ENCODE data around the gene DDX39A.
A peak's percentile ranks its signal among the peaks of the same experiment; 100 is the strongest.

DDX39A gene

DNA sequence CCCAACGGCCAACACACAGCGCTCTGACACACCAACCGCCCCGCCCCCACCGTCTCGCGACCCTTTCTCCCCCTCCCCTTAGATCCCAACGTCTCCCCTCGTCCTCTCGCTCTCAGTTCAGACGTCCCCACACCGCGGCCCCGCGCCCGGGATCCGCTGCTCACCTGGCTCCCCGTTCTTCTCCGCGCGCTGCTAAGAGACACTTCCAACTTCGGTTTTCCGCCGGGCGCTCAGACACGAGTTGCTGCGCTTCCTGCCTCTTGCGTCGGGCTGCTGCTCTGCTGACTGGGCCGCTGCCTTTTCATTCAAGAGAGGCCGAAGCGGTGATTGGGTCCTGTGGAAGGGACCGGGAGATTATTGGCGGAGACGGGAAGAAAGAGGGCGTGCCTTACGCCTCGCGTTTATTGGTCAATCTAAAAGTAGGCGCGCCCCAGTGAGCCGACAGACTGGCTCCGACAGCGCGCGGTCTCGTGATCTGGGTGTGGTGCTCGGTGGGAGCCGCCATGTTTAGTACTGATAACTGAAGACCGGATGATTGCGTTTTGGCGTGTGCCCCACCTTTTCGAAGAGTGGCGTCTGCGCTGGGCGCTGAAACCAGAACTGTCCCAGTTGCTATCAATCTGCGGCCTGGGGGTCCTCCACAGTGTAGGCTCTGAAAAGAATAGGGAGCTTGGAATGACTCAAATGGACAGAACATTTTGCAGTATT lies at the start of gene DDX39A:
TSS of gene DDX39A (minus strand) at position 236 of the 708 bp plus-strand sequence. CDS start 6,121 bp downstream, outside the sequence.
- peak within 1 kb of the TSS; percentile 88 for H3K27ac ChIP-seq (ENCODE audit: low read depth, low read length)
- peaks cover 21% of the 10 kb centered on the region for H4K20me1 ChIP-seq (ENCODE audit: low read depth, low read length)
- peaks cover 47% of the 10 kb centered on the region for H3K79me2 ChIP-seq (ENCODE audit: insufficient read depth, low read length)
- H3F3A ChIP-seq (ENCODE audit: insufficient read depth) = peaks cover 9% of the 10 kb centered on the region; the same call in 1 of the 2 replicates
- 0 out of 2 replicates have a peak, but pooled peaks cover 4% of the 10 kb centered on the region for H3K36me3 ChIP-seq (ENCODE audit: low read length)
- peak within 1 kb of the TSS; percentile 69 for H2AFZ ChIP-seq (ENCODE audit: low read depth, low read length, severe bottlenecking)
- H3K4me2 ChIP-seq (ENCODE audit: low read depth, low read length, poor library complexity, severe bottlenecking) = peak within 1 kb of the TSS; percentile 99
- peak within 1 kb of the TSS; percentile 98 for H3K9ac ChIP-seq (ENCODE audit: low read length)
- H3K9me3 ChIP-seq (ENCODE audit: insufficient read depth, low read length) = no peaks in the 10 kb centered on the region
- no peaks in the 10 kb centered on the region for H3K9me2 ChIP-seq (replicated peaks; ENCODE audit: insufficient read depth, low read length)
- no peak for TF ChIP-seq EZH2phosphoT487 (conservative IDR thresholded peaks at IDR 0.05; ENCODE audit: low read length)
- TF ChIP-seq, protein P1, sequence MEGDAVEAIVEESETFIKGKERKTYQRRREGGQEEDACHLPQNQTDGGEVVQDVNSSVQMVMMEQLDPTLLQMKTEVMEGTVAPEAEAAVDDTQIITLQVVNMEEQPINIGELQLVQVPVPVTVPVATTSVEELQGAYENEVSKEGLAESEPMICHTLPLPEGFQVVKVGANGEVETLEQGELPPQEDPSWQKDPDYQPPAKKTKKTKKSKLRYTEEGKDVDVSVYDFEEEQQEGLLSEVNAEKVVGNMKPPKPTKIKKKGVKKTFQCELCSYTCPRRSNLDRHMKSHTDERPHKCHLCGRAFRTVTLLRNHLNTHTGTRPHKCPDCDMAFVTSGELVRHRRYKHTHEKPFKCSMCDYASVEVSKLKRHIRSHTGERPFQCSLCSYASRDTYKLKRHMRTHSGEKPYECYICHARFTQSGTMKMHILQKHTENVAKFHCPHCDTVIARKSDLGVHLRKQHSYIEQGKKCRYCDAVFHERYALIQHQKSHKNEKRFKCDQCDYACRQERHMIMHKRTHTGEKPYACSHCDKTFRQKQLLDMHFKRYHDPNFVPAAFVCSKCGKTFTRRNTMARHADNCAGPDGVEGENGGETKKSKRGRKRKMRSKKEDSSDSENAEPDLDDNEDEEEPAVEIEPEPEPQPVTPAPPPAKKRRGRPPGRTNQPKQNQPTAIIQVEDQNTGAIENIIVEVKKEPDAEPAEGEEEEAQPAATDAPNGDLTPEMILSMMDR (IDR thresholded peaks at IDR 0.05; ENCODE audit: insufficient read depth, low read length, poor library complexity, severe bottlenecking) = no peak
- H3K27me3 ChIP-seq (ENCODE audit: low read length) = no peaks in the 10 kb centered on the region
- H3K4me3 ChIP-seq (ENCODE audit: insufficient read depth, low read length, poor library complexity, severe bottlenecking) = peak within 1 kb of the TSS; percentile 97

DNA sequence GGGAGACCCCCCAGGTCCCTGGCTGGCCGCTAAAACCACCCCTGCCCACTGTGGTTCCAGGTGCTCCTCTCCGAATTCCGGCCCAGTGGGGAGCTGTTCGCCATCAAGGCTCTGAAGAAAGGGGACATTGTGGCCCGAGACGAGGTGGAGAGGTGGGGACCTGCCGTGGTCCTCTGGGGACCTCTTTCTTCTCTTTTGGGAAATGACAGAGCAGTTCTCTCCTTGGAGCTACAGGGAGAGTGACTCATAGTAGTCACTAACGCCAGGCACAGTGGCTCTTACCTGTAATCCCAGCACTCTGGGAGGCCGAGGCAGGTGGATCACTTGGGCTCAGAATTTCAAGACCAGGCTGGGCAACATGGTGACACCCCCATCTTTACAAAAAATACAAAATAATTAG lies 48.7 kb upstream of the DDX39A start:
- no peaks in the 10 kb centered on the region for H3K36me3 ChIP-seq (ENCODE audit: low read length)
- TF ChIP-seq, protein P1 (IDR thresholded peaks at IDR 0.05; ENCODE audit: insufficient read depth, low read length, poor library complexity, severe bottlenecking) = no peak
- no peak for TF ChIP-seq EZH2phosphoT487 (conservative IDR thresholded peaks at IDR 0.05; ENCODE audit: low read length)
- H3K9ac ChIP-seq (ENCODE audit: low read length) = no peak overlapping the region
- H3K27me3 ChIP-seq (ENCODE audit: low read length) = no peaks in the 10 kb centered on the region
- no peaks in the 10 kb centered on the region for H3K9me3 ChIP-seq (ENCODE audit: insufficient read depth, low read length)
- H3F3A ChIP-seq (ENCODE audit: insufficient read depth) = no peaks in the 10 kb centered on the region
- H4K20me1 ChIP-seq (ENCODE audit: low read depth, low read length) = no peaks in the 10 kb centered on the region
- no peak overlapping the region for H3K4me3 ChIP-seq (ENCODE audit: insufficient read depth, low read length, poor library complexity, severe bottlenecking)
- H2AFZ ChIP-seq (ENCODE audit: low read depth, low read length, severe bottlenecking) = no peak overlapping the region
- H3K4me2 ChIP-seq (ENCODE audit: low read depth, low read length, poor library complexity, severe bottlenecking) = no peak overlapping the region
- no peaks in the 10 kb centered on the region for H3K79me2 ChIP-seq (ENCODE audit: insufficient read depth, low read length)
- no peaks in the 10 kb centered on the region for H3K9me2 ChIP-seq (replicated peaks; ENCODE audit: insufficient read depth, low read length)
- no peak overlapping the region for H3K27ac ChIP-seq (ENCODE audit: low read depth, low read length)

DNA sequence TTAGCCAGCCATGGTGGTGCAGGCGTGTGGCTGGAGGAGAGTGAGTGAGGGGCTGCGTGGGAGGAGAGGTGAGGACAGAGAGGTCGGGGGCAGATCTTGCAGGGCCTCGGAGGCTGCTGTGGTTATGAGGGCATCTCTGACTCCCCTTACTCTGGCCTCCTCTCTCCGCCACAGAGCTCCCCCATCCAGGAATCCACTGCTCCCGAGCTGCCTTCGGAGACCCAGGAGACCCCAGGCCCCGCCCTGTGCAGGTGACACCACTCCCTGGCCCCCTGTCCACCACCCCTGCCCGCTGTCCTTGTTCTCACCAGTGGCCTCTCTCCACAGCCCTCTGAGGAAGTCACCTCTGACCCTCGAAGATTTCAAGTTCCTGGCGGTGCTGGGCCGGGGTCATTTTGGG lies 48.2 kb upstream of the DDX39A start:
- Histone ChIP-seq H3K9me3 (ENCODE audit: insufficient read depth, low read length) (no peaks in the 10 kb centered on the region), H3K4me3 (ENCODE audit: insufficient read depth, low read length, poor library complexity, severe bottlenecking) (no peak overlapping the region), H3K9me2 (replicated peaks; ENCODE audit: insufficient read depth, low read length) (no peaks in the 10 kb centered on the region), H3K9ac (ENCODE audit: low read length) (no peak overlapping the region), H2AFZ (ENCODE audit: low read depth, low read length, severe bottlenecking) (no peak overlapping the region), H3K79me2 (ENCODE audit: insufficient read depth, low read length) (no peaks in the 10 kb centered on the region), H3K27me3 (ENCODE audit: low read length) (no peaks in the 10 kb centered on the region), H3K4me2 (ENCODE audit: low read depth, low read length, poor library complexity, severe bottlenecking) (no peak overlapping the region), H3F3A (ENCODE audit: insufficient read depth) (no peaks in the 10 kb centered on the region), H4K20me1 (ENCODE audit: low read depth, low read length) (no peaks in the 10 kb centered on the region), H3K27ac (ENCODE audit: low read depth, low read length) (no peak overlapping the region), H3K36me3 (ENCODE audit: low read length) (no peaks in the 10 kb centered on the region)
- TF ChIP-seq, protein P1 (IDR thresholded peaks at IDR 0.05; ENCODE audit: insufficient read depth, low read length, poor library complexity, severe bottlenecking) = no peak
